GM23338 (cell line): ENCODE measurements around the gene GPR108. TPM values are rescaled to one million over a fixed set of nuclear protein-coding genes. Genes with fewer than 3 reads are reported as not detected.
A peak's percentile ranks its signal among the peaks of the same experiment; 100 is the strongest.
"Not testable (repeated sequence)": the region's sequence is repeated elsewhere in the genome, so short reads cannot be mapped to it uniquely, and the experiment has no call there.

Source experiments
- ATAC-seq: fragments of 200-7000 bp; cut with Tn5 transposase; 3 replicates; pipeline ENCODE4 v1.9.1; 2020
- DNase-seq: peaks from one replicate; pipeline ENCODE4 v3.0.0-alpha.2; 2015; ENCODE audit warnings: low spot score
- H2AFZ ChIP-seq: fragments of 200-600 bp; sonication (generic); 2 replicates; pipeline ENCODE4 v1.8.0; 2016; ENCODE audit warnings: antibody characterized with exemption, mild to moderate bottlenecking, moderate library complexity
- H3F3A ChIP-seq: fragments of 200-600 bp; sonication (generic); replicated peaks from 2 replicates; pipeline ENCODE4 v1.8.0; 2017; ENCODE audit warnings: antibody characterized with exemption, mixed run types, low read depth
- H3K27ac ChIP-seq: fragments of 200-600 bp; sonication (generic); 2 replicates; pipeline ENCODE4 v1.6.1; 2016; ENCODE audit warnings: low read depth
- H3K27me3 ChIP-seq: fragments of 200-600 bp; sonication (generic); 2 replicates; pipeline ENCODE4 v1.8.0; 2016; ENCODE audit warnings: mild to moderate bottlenecking, mixed run types, moderate library complexity; ENCODE audit not compliant: insufficient read depth
- H3K36me3 ChIP-seq: fragments of 200-600 bp; sonication (generic); 2 replicates; pipeline ENCODE4 v1.8.0; 2016; ENCODE audit warnings: mild to moderate bottlenecking; ENCODE audit not compliant: insufficient read depth
- H3K4me1 ChIP-seq: fragments of 200-600 bp; sonication (generic); 2 replicates; pipeline ENCODE4 v1.8.0; 2016; ENCODE audit warnings: mild to moderate bottlenecking, moderate library complexity; ENCODE audit not compliant: insufficient read depth
- H3K4me2 ChIP-seq: fragments of 200-600 bp; sonication (generic); 2 replicates; pipeline ENCODE4 v1.7.1; 2017; ENCODE audit warnings: mixed run types
- H3K4me3 ChIP-seq: fragments of 200-600 bp; sonication (generic); 2 replicates; pipeline ENCODE4 v1.6.1; 2016; ENCODE audit warnings: mixed run types
- H3K79me2 ChIP-seq: fragments of 200-600 bp; sonication (generic); replicated peaks from 2 replicates; pipeline ENCODE4 v1.8.0; 2017; ENCODE audit warnings: mild to moderate bottlenecking; ENCODE audit not compliant: insufficient read depth
- H3K9me2 ChIP-seq: fragments of 200-600 bp; sonication (generic); 2 replicates; pipeline ENCODE4 v1.8.0; 2017; ENCODE audit not compliant: insufficient read depth
- H4K20me1 ChIP-seq: fragments of 200-600 bp; sonication (generic); replicated peaks from 2 replicates; pipeline ENCODE4 v1.8.0; 2017; ENCODE audit warnings: mild to moderate bottlenecking; ENCODE audit not compliant: insufficient read depth
- H3K27ac Mint-ChIP-seq: 2 replicates; pipeline ENCODE4 v1.8.0; 2020; ENCODE audit warnings: inconsistent platforms, mild to moderate bottlenecking, moderate library complexity, mixed read lengths
- H3K27me3 Mint-ChIP-seq: 3 replicates; pipeline ENCODE4 v1.8.0; 2022; ENCODE audit warnings: low read depth, mild to moderate bottlenecking, moderate library complexity, mixed read lengths, inconsistent platforms; ENCODE audit not compliant: insufficient read depth, poor library complexity
- H3K36me3 Mint-ChIP-seq: 3 replicates; pipeline ENCODE4 v1.8.0; 2021; ENCODE audit warnings: low read depth, mild to moderate bottlenecking, inconsistent platforms, moderate library complexity, mixed read lengths
- H3K4me1 Mint-ChIP-seq: 3 replicates; pipeline ENCODE4 v1.8.0; 2020; ENCODE audit warnings: mild to moderate bottlenecking, inconsistent platforms, mixed read lengths
- H3K4me3 Mint-ChIP-seq: 3 replicates; pipeline ENCODE4 v1.8.0; 2021; ENCODE audit warnings: moderate library complexity, mild to moderate bottlenecking, inconsistent platforms, mixed read lengths
- H3K9me3 Mint-ChIP-seq: 3 replicates; pipeline ENCODE4 v1.8.0; 2020; ENCODE audit warnings: moderate library complexity, mild to moderate bottlenecking, inconsistent platforms, mixed read lengths
- CREB1 ChIP-seq: fragments of 250-450 bp; sonication (Bioruptor Pico); IDR thresholded peaks from 2 replicates; pipeline ENCODE4 v1.5.0; 2020; ENCODE audit warnings: low read depth, mild to moderate bottlenecking, moderate library complexity
- POLR2AphosphoS5 ChIP-seq: IDR thresholded peaks from 2 replicates; pipeline ENCODE4 v1.6.1; 2016; ENCODE audit warnings: antibody characterized with exemption, low read depth
- polyA plus RNA-seq: library from polyadenylated mRNA; unstranded; fragments of >200 nt; fragmentation: Nextera tagmentation; extraction: Ambion mirVana; gene quantifications from 2 replicates; pipeline ENCODE4 v1.2.1, GENCODE V29; 2016
- total RNA-seq: library from RNA; depleted of rRNA; stranded (reverse); fragments of >200 nt; shearing (Covaris generic); gene quantifications from 2 replicates; pipeline ENCODE4 v1.2.3, GENCODE V29; 2014
- TF ChIP-seq, protein P1 (sequence below): IDR thresholded peaks from 2 replicates; pipeline ENCODE4 v1.6.1; 2016; ENCODE audit warnings: antibody characterized with exemption
- TF ChIP-seq, protein P2 (sequence below): fragments of 250-450 bp; sonication (Bioruptor Pico); IDR thresholded peaks from 2 replicates; pipeline ENCODE4 v1.5.0; 2020; ENCODE audit warnings: mild to moderate bottlenecking, moderate library complexity

Gene GPR108
- total and polyA plus RNA-seq, 2 experiments from 2014 or later, result 44.8 to 57.9 TPM

DNA sequence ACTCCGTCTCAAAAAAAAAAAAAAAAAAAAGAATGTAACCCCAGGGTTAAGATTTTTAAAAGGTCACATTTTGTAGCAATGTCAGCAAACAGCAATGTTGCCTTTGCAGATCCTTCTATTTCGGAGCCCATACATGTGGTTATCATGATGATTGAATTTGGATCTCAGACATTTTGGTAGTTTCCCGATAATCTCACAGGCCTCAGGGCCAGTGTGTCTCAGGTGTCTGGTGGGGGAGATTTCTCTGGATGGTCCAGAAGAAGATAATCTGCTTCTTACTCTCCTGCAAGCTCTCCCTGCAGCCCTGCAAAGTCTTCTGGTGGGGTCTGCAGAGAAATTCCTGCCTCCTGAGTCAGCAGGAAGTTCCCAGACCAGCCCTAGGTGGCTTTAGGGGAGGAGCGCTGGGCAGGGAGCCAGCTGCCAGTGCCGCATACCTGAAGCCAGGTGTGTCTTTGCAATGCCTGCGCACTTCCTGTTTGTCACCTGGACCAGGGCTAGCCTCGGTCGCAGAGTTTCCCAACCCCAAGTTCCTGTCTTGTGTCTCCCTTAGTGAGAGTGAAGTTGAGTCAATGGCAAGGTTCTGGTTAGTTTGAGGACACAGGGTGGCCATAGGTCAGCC, 28.5 kb upstream of the GPR108 start:
- H3K9me2 ChIP-seq, result no peaks in the 10 kb centered on the region
- H3F3A ChIP-seq, result peaks cover 6% of the 10 kb centered on the region; the same call in 1 of the 2 replicates
- H2AFZ ChIP-seq, result no peak overlapping the region
- peaks cover 5% of the 10 kb centered on the region; the same call in 1 of the 2 replicates for H3K36me3 ChIP-seq
- Mint-ChIP-seq H3K4me3 (peak overlapping the region; percentile 80), H3K4me1 (peaks cover 15% of the 10 kb centered on the region; the same call in 2 of the 3 replicates), H3K9me3 (peaks cover 10% of the 10 kb centered on the region), H3K27ac (peak overlapping the region; percentile 93), H3K36me3 (peaks cover 22% of the 10 kb centered on the region; the same call in 2 of the 3 replicates), H3K27me3 (peaks cover 6% of the 10 kb centered on the region)
- peak overlapping the region; percentile 98 for H3K27ac ChIP-seq
- H4K20me1 ChIP-seq, result peaks cover 4% of the 10 kb centered on the region; the same call in 1 of the 2 replicates
- DNase-seq (peak; percentile 96), ATAC-seq (peak; percentile 73)
- no peaks in the 10 kb centered on the region for H3K27me3 ChIP-seq
- H3K4me1 ChIP-seq, result peaks cover 5% of the 10 kb centered on the region; the same call in 1 of the 2 replicates
- TF ChIP-seq CREB1 (CRISPR knock-in tag) (0 out of 2 replicates have a peak, but pooled peaks have one; percentile 36), POLR2AphosphoS5 (no peak)
- TF ChIP-seq, protein P1, sequence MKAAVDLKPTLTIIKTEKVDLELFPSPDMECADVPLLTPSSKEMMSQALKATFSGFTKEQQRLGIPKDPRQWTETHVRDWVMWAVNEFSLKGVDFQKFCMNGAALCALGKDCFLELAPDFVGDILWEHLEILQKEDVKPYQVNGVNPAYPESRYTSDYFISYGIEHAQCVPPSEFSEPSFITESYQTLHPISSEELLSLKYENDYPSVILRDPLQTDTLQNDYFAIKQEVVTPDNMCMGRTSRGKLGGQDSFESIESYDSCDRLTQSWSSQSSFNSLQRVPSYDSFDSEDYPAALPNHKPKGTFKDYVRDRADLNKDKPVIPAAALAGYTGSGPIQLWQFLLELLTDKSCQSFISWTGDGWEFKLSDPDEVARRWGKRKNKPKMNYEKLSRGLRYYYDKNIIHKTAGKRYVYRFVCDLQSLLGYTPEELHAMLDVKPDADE, result peak; percentile 79
- TF ChIP-seq, protein P2, sequence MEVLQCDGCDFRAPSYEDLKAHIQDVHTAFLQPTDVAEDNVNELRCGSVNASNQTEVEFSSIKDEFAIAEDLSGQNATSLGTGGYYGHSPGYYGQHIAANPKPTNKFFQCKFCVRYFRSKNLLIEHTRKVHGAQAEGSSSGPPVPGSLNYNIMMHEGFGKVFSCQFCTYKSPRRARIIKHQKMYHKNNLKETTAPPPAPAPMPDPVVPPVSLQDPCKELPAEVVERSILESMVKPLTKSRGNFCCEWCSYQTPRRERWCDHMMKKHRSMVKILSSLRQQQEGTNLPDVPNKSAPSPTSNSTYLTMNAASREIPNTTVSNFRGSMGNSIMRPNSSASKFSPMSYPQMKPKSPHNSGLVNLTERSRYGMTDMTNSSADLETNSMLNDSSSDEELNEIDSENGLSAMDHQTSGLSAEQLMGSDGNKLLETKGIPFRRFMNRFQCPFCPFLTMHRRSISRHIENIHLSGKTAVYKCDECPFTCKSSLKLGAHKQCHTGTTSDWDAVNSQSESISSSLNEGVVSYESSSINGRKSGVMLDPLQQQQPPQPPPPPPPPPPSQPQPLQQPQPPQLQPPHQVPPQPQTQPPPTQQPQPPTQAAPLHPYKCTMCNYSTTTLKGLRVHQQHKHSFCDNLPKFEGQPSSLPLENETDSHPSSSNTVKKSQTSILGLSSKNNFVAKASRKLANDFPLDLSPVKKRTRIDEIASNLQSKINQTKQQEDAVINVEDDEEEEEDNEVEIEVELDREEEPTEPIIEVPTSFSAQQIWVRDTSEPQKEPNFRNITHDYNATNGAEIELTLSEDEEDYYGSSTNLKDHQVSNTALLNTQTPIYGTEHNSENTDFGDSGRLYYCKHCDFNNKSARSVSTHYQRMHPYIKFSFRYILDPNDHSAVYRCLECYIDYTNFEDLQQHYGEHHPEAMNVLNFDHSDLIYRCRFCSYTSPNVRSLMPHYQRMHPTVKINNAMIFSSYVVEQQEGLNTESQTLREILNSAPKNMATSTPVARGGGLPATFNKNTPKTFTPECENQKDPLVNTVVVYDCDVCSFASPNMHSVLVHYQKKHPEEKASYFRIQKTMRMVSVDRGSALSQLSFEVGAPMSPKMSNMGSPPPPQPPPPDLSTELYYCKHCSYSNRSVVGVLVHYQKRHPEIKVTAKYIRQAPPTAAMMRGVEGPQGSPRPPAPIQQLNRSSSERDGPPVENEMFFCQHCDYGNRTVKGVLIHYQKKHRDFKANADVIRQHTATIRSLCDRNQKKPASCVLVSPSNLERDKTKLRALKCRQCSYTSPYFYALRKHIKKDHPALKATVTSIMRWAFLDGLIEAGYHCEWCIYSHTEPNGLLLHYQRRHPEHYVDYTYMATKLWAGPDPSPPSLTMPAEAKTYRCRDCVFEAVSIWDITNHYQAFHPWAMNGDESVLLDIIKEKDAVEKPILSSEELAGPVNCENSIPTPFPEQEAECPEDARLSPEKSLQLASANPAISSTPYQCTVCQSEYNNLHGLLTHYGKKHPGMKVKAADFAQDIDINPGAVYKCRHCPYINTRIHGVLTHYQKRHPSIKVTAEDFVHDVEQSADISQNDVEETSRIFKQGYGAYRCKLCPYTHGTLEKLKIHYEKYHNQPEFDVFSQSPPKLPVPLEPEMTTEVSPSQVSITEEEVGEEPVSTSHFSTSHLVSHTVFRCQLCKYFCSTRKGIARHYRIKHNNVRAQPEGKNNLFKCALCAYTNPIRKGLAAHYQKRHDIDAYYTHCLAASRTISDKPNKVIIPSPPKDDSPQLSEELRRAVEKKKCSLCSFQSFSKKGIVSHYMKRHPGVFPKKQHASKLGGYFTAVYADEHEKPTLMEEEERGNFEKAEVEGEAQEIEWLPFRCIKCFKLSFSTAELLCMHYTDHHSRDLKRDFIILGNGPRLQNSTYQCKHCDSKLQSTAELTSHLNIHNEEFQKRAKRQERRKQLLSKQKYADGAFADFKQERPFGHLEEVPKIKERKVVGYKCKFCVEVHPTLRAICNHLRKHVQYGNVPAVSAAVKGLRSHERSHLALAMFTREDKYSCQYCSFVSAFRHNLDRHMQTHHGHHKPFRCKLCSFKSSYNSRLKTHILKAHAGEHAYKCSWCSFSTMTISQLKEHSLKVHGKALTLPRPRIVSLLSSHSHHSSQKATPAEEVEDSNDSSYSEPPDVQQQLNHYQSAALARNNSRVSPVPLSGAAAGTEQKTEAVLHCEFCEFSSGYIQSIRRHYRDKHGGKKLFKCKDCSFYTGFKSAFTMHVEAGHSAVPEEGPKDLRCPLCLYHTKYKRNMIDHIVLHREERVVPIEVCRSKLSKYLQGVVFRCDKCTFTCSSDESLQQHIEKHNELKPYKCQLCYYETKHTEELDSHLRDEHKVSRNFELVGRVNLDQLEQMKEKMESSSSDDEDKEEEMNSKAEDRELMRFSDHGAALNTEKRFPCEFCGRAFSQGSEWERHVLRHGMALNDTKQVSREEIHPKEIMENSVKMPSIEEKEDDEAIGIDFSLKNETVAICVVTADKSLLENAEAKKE (CRISPR knock-in tag), result no peak
- H3K4me3 ChIP-seq, result peak overlapping the region; percentile 91
- peaks cover 23% of the 10 kb centered on the region for H3K79me2 ChIP-seq
- peak overlapping the region; percentile 99 for H3K4me2 ChIP-seq

DNA sequence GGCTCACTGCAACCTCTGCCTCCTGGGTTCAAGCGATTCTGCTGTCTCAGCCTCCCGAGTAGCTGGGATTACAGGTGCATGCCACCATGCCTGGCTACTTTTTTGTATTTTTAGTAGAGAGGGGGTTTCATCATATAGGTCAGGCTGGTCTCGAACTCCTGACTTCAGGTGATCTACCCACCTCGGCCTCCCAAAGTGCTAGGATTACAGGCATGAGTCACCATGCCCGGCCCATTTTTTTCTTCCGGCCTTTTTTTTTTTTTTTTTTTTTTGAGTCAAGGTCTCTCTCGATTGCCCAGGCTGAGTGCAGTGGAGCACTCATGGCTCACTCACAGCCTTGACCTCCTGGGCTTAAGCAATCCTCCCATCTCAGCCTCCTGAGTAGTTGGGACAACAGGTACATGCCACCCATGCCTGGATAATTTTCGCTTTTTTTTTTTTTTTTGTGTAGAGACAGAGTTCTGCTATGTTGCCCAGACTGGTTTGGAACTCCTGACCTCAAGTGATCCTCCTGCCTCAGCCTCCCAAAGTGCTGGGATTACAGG, 24.9 kb upstream of the GPR108 start:
- H3K4me3 Mint-ChIP-seq, H3K27me3 ChIP-seq, H3K9me3 Mint-ChIP-seq, H3F3A ChIP-seq, H3K4me3 ChIP-seq, H3K4me2 ChIP-seq, H4K20me1 ChIP-seq, ATAC-seq, H3K4me1 ChIP-seq, H3K9me2 ChIP-seq, H3K27ac Mint-ChIP-seq, H3K36me3 ChIP-seq, H3K27ac ChIP-seq, H3K27me3 Mint-ChIP-seq, DNase-seq, H2AFZ ChIP-seq: not testable (repeated sequence)
- H3K4me1 Mint-ChIP-seq, result peaks cover 11% of the 10 kb centered on the region; the same call in 2 of the 3 replicates
- H3K79me2 ChIP-seq, result peaks cover 23% of the 10 kb centered on the region
- H3K36me3 Mint-ChIP-seq, result peaks cover 40% of the 10 kb centered on the region
